ENCODE measurements around the gene BSN.

DNA sequence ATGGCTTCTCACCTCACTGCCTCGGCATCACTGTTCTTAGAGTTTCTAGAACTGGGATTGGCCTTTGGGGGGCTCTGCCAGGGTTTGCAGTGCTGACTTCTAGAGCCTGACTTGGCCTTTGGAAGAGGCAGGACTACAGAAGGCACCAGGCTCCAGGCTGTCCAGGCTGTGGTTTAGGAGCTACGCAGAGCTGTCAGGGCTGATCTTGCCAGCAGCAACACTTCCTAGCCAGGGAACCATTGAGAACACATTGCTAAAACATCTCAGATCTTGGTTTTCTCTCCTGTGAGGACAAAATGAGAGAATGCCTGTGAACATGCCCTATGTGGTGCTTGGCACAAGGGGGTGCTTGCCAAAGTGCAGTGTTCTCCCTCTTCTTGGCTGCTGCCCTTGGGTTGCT, 85.3 kb downstream of the BSN start:
- TF ChIP-seq TAF1 (IDR thresholded peaks at IDR 0.05; ENCODE audit: low read depth, low read length), result no peak
- TF ChIP-seq POLR2AphosphoS5 (IDR thresholded peaks at IDR 0.05; ENCODE audit: low read depth, low read length), result no peak
- no peak for TF ChIP-seq POLR2A (IDR thresholded peaks at IDR 0.05; ENCODE audit: low read depth, low read length)
- no peak for TF ChIP-seq SPI1 (IDR thresholded peaks at IDR 0.05; ENCODE audit: low read depth, low read length)
- no peak for TF ChIP-seq POU2F2 (IDR thresholded peaks at IDR 0.05; ENCODE audit: low read depth, low read length)
- no peak for TF ChIP-seq PAX5 (IDR thresholded peaks at IDR 0.05; ENCODE audit: insufficient read depth, low read length, severe bottlenecking)

Measured in GM12891 (cell line).